ENCODE results near the gene CROCC.
"Not testable (repeated sequence)": the region's sequence is repeated elsewhere in the genome, so short reads cannot be mapped to it uniquely, and the experiment has no call there.

Gene CROCC

GRCh38 chr1:16898298-16898697, 23.4 kb upstream of the CROCC start:
- not testable (repeated sequence) for DNase-seq

- DNase-seq: not testable (repeated sequence)
Measured at GRCh38 chr1:16899020-16899419, 22.7 kb upstream of the CROCC start.

GRCh38 chr1:16900751-16901150, 21.0 kb upstream of the CROCC start:
- DNase-seq: no peak

GRCh38 chr1:16901371-16901770, 20.4 kb upstream of the CROCC start:
- not testable (repeated sequence) for DNase-seq

- DNase-seq: no peak
Measured at GRCh38 chr1:16903054-16903453, 18.7 kb upstream of the CROCC start.

GRCh38 chr1:16903458-16903796, 18.3 kb upstream of the CROCC start:
- no peak for DNase-seq

GRCh38 chr1:16904560-16905109, 17.1 kb upstream of the CROCC start:
- DNase-seq: peak; percentile 97 to 99

GRCh38 chr1:16905110-16905867, 16.4 kb upstream of the CROCC start:
- peak; percentile 65 to 82 for DNase-seq

GRCh38 chr1:16905868-16906702, 15.6 kb upstream of the CROCC start:
- DNase-seq: no peak

- no peak for DNase-seq
Measured at GRCh38 chr1:16906873-16907272, 14.9 kb upstream of the CROCC start.

- no peak for DNase-seq
Measured at GRCh38 chr1:16907870-16908758, 13.6 kb upstream of the CROCC start.

GRCh38 chr1:16911851-16912721, 9.6 kb upstream of the CROCC start:
- not testable (repeated sequence) for DNase-seq

GRCh38 chr1:16912742-16913141, 9.0 kb upstream of the CROCC start:
- not testable (repeated sequence) for DNase-seq

- no peak for DNase-seq
Measured at GRCh38 chr1:16913181-16913832, 8.4 kb upstream of the CROCC start.

GRCh38 chr1:16913833-16914662, 7.7 kb upstream of the CROCC start:
- DNase-seq: peak; percentile 62 to 86

GRCh38 chr1:16914928-16915626, 6.7 kb upstream of the CROCC start:
- peak in 1 of 2 experiments; percentile 17 for DNase-seq

GRCh38 chr1:16915627-16915973, 6.1 kb upstream of the CROCC start:
- DNase-seq: no peak

GRCh38 chr1:16916036-16916880, 5.5 kb upstream of the CROCC start:
- DNase-seq: not testable (repeated sequence)

GRCh38 chr1:16918371-16918770, 3.4 kb upstream of the CROCC start:
- no peak for DNase-seq

Data from cerebellar nuclear complex (tissue), 1 donor.